ENCODE measurements around the gene ALOXE3.
"Not testable (repeated sequence)": the region's sequence is repeated elsewhere in the genome, so short reads cannot be mapped to it uniquely, and the experiment has no call there.

Gene ALOXE3

DNA sequence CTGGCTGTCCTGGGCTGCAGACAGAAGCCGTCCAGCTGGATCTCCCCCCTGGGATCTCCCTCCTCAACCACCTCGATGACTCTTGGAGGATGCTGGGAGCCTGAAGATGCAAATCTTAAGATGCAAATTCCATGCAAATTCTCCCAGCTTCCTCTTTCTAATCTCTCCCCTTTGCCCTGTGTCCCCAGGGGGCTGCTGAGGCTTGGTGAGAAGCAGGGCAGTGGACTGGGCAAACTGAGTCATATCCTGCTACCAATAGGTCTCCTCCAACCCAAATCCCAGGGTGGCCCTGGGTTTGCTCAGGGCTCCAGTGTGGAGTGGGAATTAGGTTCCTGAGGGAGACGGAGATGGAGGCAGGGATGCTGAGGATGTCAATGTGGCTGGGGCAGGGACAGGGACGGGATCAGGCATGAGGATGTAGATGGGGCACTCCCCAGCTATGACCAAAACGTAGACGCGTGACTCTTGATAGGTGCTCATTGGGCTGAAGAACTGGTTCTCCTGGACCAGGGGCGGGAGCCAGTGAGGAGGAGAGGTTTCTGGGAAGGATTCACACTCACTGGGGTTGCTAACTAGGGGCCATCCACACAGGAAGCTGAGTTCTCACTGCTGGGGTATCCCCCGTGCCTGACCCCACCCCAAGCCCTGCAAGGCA lies 27.2 kb downstream of the ALOXE3 start:
- no peak for DNase-seq (ENCODE audit: low spot score)

DNA sequence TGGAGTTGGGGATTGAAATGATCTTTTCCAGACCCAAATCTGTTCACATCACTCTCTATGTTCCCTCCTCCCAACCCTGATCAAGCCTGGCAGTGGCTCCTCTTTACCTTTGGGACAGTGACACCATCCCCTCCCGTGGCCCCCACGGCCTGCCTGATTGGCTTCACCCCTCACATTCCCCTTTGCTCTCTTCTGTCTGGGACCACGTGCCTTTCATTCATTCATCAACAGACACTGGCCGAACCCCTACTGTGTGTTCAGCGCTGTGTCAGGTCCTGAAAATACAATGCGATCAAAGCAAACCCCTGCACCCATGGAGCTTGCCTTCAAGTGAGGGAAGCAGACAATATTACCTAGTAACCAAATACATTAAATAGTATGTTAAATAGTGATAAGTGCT lies 28.6 kb downstream of the ALOXE3 start:
- no peak for DNase-seq (ENCODE audit: low spot score)

DNA sequence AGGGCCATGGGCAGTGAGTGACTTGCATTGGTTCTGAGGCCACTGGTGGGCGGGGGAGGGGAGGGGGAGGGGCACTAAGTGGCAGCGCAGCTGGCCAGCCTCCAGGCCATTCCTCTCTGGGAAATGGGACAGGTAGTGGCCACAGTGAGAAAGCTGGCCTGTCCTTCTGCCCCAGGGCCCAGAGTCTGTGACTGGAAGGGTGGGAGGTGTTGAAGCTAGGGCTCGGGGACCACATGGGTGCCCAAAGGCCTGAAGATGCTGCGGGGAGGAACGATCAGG lies 30.4 kb downstream of the ALOXE3 start:
- no peak for DNase-seq (ENCODE audit: low spot score)

DNA sequence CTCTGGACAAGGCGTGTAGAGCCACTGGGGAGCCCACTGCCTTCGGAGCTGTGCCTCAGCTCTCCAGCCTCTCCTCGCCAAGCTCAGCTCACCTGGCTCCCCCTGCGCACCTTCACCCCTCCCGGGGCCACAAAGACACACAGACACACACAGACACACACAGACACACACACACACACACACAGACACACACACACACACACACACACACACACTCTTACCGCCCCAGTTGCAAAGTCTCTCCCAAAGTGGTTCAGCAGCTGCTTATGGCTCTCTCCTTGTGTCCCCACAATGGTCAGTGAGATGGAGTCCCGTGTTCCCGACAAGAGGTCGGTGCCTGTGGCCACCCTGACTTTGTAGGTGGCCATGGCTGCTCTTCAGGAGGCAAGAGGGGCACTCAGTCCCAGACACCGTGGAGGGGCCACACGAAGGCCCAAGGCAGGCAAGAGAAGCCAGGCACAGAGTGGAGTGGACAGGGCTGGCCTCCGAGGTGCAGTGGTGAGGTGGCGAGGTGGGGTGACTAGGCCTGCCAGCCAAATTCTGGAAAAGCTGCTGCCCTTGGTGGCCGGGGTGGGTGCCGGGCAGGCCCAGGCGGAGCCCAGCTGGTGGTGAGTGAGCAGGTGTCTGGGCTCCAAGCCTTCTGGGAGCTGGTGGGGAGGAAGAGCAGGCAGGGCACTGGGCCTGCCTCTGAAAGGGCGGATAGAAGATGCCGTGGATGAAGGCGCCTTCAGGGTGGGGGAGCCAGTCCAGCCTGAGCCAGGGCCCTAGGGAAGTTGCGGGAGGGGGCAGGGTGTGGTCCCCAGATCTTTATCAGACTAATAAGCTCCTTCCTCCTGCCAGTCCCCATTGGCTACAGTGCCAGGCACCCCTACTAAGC lies 31.0 kb downstream of the ALOXE3 start, which contains the start of gene ALOX12B:
Gene ALOX12B, minus strand, starts transcription at position 642 of the 877 bp plus-strand sequence. Its CDS starts 274 bp downstream, at position 368.
- no peak for DNase-seq (ENCODE audit: low spot score)

DNA sequence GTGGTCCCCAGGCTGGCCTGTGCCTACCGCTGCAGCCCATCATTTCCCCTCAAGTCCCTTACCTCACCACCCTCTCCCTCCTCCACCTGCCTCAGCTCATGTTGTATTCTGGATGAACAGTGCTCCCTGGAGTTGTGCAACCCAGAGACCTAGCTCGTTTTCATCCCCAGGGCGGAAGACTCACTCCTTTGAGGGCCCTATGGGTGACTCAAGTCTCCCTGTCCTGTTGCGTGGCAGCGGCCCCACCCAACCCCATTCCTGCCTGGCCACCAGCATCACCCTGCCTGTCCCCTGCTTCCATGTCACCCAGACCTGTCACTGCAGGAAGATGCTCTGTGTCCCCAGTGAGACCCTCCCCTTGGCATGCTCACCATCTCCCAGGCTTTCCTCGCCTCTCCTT lies 34.1 kb downstream of the ALOXE3 start:
- DNase-seq (ENCODE audit: low spot score), result no peak

DNA sequence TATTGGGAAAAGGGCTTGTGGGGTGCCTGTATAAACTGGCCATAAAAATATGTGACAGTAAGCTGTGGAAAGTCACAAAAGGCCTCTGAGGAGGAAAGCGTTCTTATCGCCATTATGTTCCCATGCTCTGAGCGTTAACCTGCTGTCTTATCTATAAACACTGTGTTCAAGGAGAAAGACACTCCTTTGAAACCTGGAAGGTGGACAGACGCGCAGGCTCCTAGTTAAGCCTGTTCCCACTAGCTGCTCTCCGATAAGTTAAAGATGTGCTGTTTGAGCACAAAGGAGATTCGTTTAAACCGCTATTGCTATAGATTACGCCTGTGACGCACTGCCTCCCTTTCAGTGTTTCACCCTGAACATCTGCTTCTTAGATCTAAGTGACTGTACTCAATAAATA lies 36.0 kb downstream of the ALOXE3 start:
- no peak for DNase-seq (ENCODE audit: low spot score)

DNA sequence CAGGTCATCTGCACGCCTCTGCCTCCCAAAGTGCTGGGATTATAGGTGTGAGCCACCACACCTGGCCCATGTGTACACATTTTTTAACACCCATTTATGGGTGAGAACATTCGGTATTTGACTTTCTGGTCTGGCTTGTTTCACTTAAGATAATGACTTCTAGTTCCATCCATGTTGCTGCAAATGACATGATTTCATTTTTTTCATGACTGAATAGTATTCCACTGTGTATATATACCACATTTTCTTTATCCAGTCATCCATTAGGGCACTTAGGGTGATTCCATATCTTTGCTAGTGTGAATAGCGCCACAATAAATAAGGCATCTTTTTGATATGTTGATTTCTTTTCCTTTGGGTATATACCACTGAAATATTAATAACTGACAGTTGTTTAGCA lies 36.4 kb downstream of the ALOXE3 start:
- DNase-seq (ENCODE audit: low spot score), result no peak

DNA sequence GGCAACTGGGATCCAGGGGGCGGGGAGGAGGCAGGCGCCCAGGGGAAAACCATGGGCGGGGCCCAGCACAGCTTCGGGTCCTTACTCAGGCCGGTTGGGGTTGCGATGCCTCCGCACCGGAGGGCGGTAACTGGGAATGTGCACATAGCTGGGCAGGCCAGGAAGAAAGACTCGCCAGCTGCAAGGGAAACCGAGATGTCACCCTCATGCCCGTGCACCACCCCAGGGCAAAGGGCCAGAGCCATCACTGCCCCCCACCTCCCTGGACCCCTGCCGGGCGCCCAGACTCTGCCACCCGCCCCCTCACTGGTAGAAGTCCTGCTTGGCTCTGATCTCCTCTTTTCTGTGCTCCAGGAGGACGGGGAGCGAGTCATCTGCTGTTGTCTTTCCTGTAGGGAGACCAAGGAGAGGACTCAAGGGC lies 37.5 kb downstream of the ALOXE3 start:
- no peak for DNase-seq (ENCODE audit: low spot score)

DNA sequence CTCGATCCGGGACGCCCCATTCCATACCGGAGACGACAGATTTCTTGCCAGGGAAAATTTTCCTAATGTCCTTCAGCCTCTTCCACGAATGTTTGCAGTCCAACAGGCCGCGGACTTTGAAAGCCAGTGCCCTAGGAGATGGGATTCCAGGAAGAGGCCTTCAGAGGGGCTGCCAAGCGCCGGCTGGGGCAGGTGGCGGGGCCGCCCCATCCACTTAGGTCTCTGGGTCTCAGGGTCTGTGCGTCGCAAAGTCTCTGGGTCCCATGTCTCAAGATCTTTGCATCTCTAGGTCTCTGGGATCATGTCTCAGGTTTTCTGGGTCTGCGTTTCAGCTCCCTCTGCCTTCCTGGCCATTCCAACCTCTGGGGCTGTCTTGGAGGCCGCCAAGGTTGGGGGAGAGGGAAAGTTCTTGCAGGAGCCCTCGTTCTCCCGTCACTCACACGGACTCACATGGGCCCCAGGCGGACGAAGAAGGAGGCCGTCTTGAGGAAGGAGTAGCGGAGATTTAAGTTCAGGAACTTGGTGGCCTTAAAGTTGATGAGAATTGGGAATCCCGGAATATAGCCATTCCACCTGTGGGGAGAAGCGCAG lies 38.0 kb downstream of the ALOXE3 start:
- DNase-seq (ENCODE audit: low spot score), result no peak

DNA sequence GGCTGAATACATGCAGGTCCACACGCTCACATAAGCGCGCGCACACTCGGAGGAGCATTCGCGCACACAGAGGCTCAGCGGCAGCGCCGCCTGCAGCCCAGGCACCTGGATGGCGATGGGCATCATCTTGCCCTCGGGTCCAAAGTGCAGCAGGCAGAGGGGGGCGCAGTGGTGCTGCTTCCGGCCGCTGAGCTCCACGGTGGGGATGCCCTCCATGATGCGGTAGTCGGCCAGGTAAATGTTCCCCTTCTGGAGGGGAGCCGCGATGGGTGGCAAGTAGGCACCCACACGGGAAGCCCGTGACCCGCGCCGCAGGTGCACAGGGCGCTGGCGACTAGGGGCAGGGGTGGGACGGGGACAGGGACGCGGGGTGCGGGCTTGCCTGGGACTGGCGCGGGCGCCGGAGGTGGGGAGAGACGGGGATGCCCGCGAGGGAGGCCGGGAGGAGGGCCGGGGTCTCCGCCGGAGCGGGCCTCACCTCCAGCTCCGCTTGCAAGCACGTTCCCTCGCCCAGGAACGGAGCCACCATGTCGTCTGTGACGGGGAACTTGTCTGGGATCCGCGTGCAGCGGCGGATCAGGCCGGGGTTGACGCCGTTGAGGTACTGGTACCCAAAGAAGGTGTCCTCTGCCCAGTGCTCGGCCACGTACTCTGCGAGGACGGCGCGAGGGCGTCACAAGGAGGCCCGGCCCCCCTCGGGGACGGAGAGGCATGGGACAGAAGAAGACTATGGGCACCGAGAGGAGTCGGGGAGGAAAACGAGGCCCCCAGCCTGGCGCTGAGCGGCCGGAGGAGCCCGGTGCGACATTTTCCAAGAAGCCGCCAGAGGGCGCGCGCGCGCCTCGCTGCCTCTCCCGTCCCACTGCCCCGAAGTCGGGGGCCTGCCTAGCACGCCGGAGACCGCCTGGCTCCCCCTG lies 38.8 kb downstream of the ALOXE3 start:
- DNase-seq (ENCODE audit: low spot score), result peak; percentile 48

DNA sequence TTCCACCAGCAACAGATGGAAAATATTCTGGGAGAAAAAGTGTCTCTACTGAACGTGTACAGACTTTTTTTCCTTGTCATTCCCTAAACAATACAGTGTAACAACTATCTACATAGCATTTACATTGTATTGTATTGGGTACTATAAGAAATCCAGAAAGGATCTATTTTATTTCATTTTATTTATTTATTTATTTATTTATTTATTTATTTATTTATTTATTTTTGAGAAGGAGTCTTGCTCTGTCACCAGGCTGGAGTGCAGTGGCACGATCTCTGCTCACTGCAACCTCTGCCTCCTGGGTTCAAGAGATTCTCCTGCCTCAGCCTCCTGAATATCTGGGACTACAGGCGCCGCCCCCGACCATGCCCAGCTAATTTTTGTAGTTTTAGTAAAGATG lies 40.4 kb downstream of the ALOXE3 start:
- not testable (repeated sequence) for DNase-seq (ENCODE audit: low spot score)

DNA sequence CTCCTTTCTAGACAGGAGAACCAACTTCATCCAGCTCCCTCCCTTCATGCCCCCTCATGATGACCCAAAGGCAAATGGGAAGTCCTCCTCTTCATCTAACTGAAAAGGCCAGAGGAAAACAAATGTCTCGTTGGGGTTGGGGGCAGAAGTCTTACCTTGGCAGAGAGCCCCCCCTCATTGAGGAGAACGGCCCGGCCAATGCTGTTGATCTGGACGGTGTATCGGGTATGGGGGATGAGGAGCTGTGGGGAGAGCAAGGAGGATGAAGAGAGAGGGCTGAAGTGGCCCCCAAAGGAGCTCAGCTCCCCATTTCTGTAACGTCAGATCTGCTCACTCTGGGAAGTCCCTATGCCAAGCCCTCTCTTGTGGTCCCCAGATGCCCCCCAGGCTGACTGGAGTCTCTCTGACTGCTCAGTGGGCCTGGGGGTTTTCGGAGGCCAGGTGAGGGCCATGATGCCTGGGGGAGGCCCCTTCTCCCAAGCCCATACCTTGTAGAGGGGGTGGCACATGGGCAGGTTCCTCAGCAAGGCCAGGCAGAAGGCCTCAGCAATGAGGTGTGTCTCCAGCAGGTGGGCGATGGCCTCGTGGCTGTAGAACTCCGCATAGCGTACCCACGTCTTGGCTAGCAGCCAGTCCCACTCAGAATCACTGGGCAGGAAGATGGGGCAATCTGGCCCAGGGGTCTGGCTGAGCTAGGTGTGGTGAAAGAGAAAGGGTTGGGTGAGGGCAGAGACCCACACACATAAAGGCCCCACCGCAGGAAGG lies 41.6 kb downstream of the ALOXE3 start:
- DNase-seq (ENCODE audit: low spot score), result no peak

DNA sequence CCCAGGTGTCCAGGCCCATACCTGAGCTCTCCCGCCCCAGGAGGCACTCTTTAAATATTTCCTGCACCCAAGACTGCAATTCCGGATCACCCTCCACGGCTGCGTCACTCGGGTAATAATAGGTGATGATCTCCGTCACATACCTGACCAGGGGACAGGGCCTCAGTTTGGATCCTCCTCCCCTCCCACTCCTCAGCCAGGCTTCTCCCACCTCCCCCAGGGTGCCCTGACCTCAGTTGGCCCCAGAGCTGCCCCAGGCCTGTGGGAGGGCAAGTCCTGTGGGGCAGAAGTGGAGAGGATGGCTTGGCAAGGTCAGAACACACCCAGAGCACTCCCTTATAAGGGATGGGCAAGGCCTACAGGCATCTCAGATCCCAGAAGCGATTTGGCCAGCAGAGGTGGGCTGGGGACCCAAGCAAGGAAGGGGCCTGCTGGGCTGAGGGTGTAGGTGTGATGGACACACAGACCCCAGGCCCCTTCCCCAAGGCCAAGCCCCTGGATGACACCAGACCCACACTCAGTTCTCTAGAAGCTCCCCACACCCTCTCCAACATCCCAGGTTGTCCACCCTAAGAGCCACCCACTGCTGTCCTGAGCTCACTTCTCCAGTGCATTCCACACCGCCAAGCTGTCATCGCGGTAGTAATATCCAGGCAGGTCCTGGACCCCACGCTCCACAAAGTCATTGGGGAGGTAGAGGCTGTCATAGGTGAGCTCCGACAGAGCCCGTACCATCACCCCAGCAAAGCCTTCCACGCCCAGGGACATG lies 42.6 kb downstream of the ALOXE3 start:
- no peak for DNase-seq (ENCODE audit: low spot score)

DNA sequence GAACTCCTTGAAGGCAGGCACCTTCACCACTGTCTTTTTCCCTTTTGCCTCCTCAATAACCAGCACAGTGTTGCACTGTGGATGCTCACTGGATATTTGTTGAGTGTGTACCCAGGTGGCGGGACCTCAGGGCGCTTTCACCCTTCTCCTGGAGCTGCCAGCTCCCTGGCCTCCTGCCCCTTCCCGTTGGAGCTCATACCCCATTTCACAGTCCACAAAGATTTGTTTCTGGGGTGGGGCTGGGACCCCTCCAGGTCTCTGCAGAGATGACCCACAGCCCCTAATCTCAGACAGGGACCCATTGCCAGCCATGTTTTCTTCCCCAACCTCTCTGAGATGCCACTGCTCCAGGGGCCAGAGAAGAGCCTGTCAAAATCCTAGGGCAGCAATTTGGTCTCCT lies 43.2 kb downstream of the ALOXE3 start:
- DNase-seq (ENCODE audit: low spot score), result no peak

DNA sequence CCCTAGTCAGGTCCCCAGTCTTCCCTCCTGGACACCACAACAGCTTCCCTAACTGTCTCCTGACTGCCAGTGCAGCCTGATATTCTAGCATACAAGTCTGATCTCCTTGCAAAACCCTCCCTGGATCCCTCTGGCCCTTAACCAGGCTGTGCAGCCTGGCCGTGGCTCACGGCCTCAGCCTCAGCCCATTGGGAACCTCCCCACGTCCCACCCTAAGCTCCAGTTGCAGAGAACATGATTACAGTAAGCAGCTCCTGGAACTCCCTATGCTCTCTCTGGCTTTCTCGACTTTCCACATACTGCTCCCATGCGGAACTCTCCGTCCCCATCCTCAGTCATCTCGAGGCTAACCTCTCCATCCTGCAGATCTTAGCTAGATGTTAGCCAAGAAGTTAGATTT lies 43.8 kb downstream of the ALOXE3 start:
- no peak for DNase-seq (ENCODE audit: low spot score)

DNA sequence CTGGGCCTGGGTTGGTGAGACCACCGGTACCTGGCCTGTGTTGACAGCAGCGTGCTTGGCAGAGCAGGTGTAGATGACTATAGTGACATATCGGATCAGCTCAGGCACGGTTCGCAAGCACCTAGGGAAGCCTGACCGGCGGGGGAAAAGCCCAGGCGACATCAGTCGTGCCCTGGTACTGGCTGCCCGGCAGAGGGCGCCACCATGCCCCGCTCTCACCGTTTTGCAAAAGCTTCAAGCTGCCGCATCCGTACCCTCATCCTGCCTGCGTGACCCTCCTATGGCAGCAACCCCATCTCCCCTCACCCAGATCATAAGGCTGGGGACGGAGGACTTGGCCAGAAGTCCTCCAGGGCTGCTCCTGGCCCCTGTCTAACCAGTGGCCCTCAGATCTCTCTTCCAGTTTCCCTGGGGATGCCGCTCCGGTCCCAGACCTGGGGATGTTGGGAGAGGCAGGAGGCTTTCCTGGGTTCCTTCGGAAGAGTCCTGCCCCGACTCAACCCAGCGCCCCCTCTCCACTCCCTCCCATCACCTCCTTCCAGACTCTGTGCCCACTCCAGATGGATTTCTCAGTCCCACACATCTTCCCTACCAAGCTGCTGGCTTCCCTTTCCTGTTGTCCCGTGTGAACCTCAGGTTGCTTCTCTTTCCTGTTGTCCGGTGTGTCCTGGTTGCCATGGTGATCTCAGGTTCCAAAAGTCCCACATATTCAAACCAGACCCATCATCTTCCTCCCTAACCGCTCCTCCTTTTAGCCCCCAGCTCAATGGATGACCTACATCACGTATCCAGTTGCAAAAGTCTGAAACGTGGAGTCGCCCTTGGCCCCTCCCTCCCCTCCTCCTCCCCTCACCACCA lies 44.5 kb downstream of the ALOXE3 start:
- no peak for DNase-seq (ENCODE audit: low spot score)

DNA sequence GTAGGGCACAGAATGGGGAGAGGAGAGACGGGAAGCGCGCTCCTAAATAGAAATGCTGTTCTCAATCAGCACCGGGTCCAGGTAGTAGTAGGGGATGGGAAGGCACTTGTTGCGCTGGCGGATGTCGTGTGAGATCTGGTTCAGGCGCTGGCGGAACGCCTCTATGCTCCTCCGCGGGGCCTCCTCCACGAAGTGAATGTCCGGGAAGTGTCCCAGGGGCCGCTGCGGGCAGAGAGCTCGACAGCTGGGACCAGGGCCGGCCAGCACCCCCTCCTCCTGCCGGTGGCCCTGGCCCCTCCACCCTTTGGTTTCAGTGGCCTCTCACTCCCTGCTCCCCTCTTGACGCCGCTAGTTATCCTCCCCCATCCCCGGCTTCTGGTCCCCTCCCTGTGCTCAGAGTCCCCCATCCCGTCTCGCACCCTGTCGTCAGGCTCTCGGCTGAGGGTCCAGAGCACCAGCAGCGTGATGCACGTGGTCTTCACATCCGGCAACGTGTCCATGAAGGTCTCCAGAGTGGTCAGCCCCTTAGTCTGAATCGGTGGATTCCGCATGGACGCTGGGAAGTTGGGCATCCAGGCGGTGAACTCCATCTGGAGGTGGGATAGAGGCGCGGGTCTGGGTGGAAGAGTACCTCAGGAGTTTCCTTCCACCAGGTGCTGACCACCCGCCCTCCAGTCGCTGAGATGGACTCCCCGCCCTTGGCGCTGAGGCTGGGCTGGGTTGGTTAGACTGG lies 45.4 kb downstream of the ALOXE3 start:
- no peak for DNase-seq (ENCODE audit: low spot score)

DNA sequence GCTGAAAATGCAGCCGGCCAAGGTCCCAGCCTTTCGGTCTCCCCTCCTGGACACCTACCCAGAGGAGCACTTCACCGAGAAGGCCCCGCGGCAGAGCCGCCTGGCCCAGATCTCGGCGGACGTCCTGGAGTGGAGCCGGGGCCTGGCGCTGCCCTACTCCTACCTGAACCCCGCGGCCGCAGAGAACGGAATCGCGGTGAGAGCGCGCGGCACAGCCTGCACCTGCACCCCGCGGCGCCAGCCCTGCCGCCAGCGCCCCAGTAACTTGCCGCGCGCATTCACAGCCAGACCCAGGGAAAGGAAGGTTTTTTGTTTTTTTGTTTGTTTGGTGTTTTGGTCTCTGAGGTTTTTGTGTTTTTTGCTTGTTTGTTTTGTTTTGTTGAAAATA lies 46.0 kb downstream of the ALOXE3 start:
- no peak for DNase-seq (ENCODE audit: low spot score)

DNA sequence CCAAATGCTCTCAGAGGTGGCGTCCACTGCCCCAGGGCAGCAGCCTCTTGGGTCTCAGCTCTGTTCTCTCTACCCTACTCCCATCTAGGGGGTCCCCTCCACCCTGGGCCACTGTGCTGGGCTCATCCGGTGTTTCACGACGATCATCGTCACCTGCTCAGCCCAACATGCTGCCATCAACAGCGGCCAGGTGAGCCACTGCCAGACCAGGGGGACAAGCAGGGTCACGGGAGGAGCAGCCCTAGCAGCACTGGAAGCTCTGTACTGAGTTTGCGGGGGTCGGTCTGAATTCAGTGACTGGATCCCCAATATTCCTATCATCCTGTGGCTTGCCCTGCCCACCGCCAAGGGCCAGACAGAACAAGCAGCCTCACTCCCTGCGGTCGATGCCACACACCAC lies 46.8 kb downstream of the ALOXE3 start:
- DNase-seq (ENCODE audit: low spot score), result no peak

Measured in putamen (tissue), 1 donor.